Progenitor cell of endocrine pancreas (in vitro differentiated cells): ENCODE measurements around the gene ATP2B2. TPM values are rescaled to one million over a fixed set of nuclear protein-coding genes. Genes with fewer than 3 reads are reported as not detected.
"Not testable (repeated sequence)": the region's sequence is repeated elsewhere in the genome, so short reads cannot be mapped to it uniquely, and the experiment has no call there.

Experiments
- DNase-seq: peaks from one replicate; pipeline ENCODE4 v3.0.0; 2021; ENCODE audit warnings: low spot score; ENCODE audit not compliant: unreplicated experiment
- H3K27ac Mint-ChIP-seq: 2 replicates; pipeline ENCODE4 v1.8.0; 2021; ENCODE audit warnings: mild to moderate bottlenecking, moderate library complexity, mixed read lengths
- H3K27me3 Mint-ChIP-seq: 2 replicates; pipeline ENCODE4 v1.8.0; 2021; ENCODE audit warnings: mixed read lengths
- H3K36me3 Mint-ChIP-seq: 2 replicates; pipeline ENCODE4 v1.8.0; 2022; ENCODE audit warnings: mixed read lengths; ENCODE audit not compliant: insufficient read depth
- H3K4me1 Mint-ChIP-seq: 2 replicates; pipeline ENCODE4 v1.8.0; 2021; ENCODE audit warnings: low read depth, mixed read lengths
- H3K4me3 Mint-ChIP-seq: 2 replicates; pipeline ENCODE4 v1.8.0; 2021; ENCODE audit warnings: low read depth, mild to moderate bottlenecking, moderate library complexity, mixed read lengths
- H3K9me3 Mint-ChIP-seq: 2 replicates; pipeline ENCODE4 v1.8.0; 2021; ENCODE audit warnings: low read depth, mixed read lengths
- CTCF ChIP-seq: fragments of 200-600 bp; sonication (generic); IDR thresholded peaks from one replicate; pipeline ENCODE4 v1.5.0; 2021; ENCODE audit warnings: antibody characterized with exemption, mild to moderate bottlenecking; ENCODE audit not compliant: unreplicated experiment
- total RNA-seq: library from RNA; stranded (reverse); gene quantifications from 2 replicates; pipeline ENCODE4 v1.2.1, GENCODE V29; 2021

ATP2B2 gene
- total RNA-seq, 1 donor from 2014 or later: 0.07 TPM

- H3K4me3 Mint-ChIP-seq: no peak overlapping the region
- no peaks in the 10 kb centered on the region for H3K27me3 Mint-ChIP-seq
- H3K9me3 Mint-ChIP-seq: no peaks in the 10 kb centered on the region
- H3K36me3 Mint-ChIP-seq: peaks cover 24% of the 10 kb centered on the region
- DNase-seq: no peak
- TF ChIP-seq CTCF: no peak
- no peak overlapping the region for H3K27ac Mint-ChIP-seq
- H3K4me1 Mint-ChIP-seq: no peaks in the 10 kb centered on the region
These were observed 205.3 kb downstream of the ATP2B2 start for GRCh38 chr3:10300087-10300486.

GRCh38 chr3:10299679-10300078 lies 205.7 kb downstream of the ATP2B2 start:
- Mint-ChIP-seq H3K27me3 (no peaks in the 10 kb centered on the region), H3K27ac (no peak overlapping the region), H3K4me1 (no peaks in the 10 kb centered on the region), H3K36me3 (peaks cover 26% of the 10 kb centered on the region), H3K4me3 (no peak overlapping the region), H3K9me3 (no peaks in the 10 kb centered on the region)
- DNase-seq: no peak
- no peak for TF ChIP-seq CTCF

GRCh38 chr3:10299175-10299574 lies 206.2 kb downstream of the ATP2B2 start:
- Mint-ChIP-seq H3K9me3 (no peaks in the 10 kb centered on the region), H3K4me1 (peaks cover 2% of the 10 kb centered on the region), H3K27ac (no peak overlapping the region), H3K4me3 (no peak overlapping the region), H3K36me3 (peaks cover 29% of the 10 kb centered on the region), H3K27me3 (no peaks in the 10 kb centered on the region)
- no peak for DNase-seq
- TF ChIP-seq CTCF: no peak

GRCh38 chr3:10298064-10298463 lies 207.3 kb downstream of the ATP2B2 start:
- peaks cover 31% of the 10 kb centered on the region for H3K36me3 Mint-ChIP-seq
- not testable (repeated sequence) for H3K9me3 Mint-ChIP-seq, H3K27ac Mint-ChIP-seq, H3K4me3 Mint-ChIP-seq, H3K27me3 Mint-ChIP-seq, DNase-seq, H3K4me1 Mint-ChIP-seq

GRCh38 chr3:10294030-10294586 lies 211.3 kb downstream of the ATP2B2 start:
- H3K4me1 Mint-ChIP-seq: peaks cover 27% of the 10 kb centered on the region
- H3K4me3 Mint-ChIP-seq: no peak overlapping the region
- peak overlapping the region; percentile 54 for H3K27ac Mint-ChIP-seq
- no peaks in the 10 kb centered on the region for H3K9me3 Mint-ChIP-seq
- no peak for TF ChIP-seq CTCF
- H3K36me3 Mint-ChIP-seq: peaks cover 16% of the 10 kb centered on the region
- H3K27me3 Mint-ChIP-seq: no peaks in the 10 kb centered on the region
- no peak for DNase-seq
